Tibial nerve (tissue), 4 donors: Measurements from ENCODE around the gene MYH6.

Experiments used
- EP300 ChIP-seq, 2 donors: sonication (generic); formaldehyde crosslinking; IDR thresholded peaks; one replicate each; pipeline ENCODE4 v1.6.1; 2017; ENCODE audit warnings: antibody characterized with exemption in 2 of 2, mild to moderate bottlenecking in 1 of 2
- POLR2A ChIP-seq, 2 donors: fragments of 450-650 bp; IDR thresholded peaks; one replicate each; pipeline ENCODE4 v1.6.1; 2017; ENCODE audit warnings: antibody characterized with exemption in 2 of 2, mild to moderate bottlenecking in 2 of 2, moderate library complexity in 2 of 2
- TF ChIP-seq, protein P1 (sequence below), 5 experiments: fragments of 200-600 bp in 3 of 5; fragments of 450-650 bp in 2 of 5; sonication (generic) in 3 of 5; IDR thresholded peaks; one replicate each; pipeline ENCODE4 v1.5.1; 2016 to 2019; ENCODE audit warnings: antibody characterized with exemption in 5 of 5, mild to moderate bottlenecking in 3 of 5, moderate library complexity in 2 of 5

DNA sequence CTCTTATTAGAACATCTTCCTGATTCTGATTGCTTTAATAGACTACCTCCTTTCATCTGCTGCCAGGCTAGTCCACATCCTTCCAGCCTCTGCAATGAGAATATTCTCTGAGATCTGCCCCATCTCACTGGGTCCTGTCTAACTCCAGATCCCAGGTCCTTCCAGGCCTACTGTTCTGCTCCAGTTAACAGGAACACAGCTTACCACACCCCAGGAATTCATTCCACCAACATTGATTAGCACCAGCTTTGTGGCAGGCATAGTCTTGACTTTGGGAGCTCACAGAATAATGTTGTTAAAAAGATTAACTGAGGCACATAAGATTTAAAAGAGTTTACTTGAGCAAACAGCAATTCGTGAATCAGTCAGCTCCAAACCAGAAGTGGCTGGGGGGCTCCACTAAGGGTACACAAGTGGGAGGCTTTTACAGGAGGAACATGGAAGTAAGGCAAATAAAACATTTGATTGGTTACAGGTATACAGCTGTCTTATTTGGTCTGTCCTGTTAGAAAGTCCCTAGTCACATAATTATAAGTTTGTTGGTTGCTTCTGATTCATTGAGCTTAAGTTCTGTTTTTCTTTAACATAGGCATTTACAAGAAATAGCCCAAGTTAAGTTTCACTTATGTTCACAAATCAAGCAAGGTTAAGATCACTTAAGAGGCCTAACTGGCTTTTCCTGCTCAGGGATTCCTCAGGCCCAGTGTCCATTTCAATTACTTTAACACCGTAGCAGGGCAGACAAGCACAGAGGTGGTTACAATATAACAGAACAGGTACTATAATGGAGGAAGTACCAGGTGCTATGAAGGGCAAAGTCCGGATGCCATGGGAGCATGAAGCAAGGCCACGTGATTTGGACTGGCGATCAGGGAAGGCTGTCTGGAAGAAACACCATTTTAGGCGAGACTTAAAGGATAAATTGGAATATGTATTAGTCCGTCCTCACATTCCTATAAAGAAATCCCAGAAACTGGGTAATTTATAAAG, 39.6 kb upstream of the MYH6 start:
- TF ChIP-seq EP300 (IDR thresholded peaks at IDR 0.05) = no peak
- TF ChIP-seq, protein P1, sequence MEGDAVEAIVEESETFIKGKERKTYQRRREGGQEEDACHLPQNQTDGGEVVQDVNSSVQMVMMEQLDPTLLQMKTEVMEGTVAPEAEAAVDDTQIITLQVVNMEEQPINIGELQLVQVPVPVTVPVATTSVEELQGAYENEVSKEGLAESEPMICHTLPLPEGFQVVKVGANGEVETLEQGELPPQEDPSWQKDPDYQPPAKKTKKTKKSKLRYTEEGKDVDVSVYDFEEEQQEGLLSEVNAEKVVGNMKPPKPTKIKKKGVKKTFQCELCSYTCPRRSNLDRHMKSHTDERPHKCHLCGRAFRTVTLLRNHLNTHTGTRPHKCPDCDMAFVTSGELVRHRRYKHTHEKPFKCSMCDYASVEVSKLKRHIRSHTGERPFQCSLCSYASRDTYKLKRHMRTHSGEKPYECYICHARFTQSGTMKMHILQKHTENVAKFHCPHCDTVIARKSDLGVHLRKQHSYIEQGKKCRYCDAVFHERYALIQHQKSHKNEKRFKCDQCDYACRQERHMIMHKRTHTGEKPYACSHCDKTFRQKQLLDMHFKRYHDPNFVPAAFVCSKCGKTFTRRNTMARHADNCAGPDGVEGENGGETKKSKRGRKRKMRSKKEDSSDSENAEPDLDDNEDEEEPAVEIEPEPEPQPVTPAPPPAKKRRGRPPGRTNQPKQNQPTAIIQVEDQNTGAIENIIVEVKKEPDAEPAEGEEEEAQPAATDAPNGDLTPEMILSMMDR (IDR thresholded peaks at IDR 0.05) = no peak
- TF ChIP-seq POLR2A (IDR thresholded peaks at IDR 0.05) = no peak
